GM12878 (cell line): ENCODE data around the gene PIK3R5. TPM values are rescaled to one million over a fixed set of nuclear protein-coding genes. Genes with fewer than 3 reads are reported as not detected.

ENCODE experiments used
- BHLHE40 ChIP-seq, 2 experiments: fragments of 450-650 bp in 1 of 2; IDR thresholded peaks; 2 replicates each; pipeline ENCODE4 v1.6.1; 2011 to 2017; ENCODE audit warnings: low read depth in 2 of 2, borderline replicate concordance in 1 of 2, improper control_type of control experiment in 1 of 2, low read length in 1 of 2, mild to moderate bottlenecking in 1 of 2
- BRCA1 ChIP-seq: IDR thresholded peaks from 2 replicates; pipeline ENCODE4 v1.6.1; 2011; ENCODE audit warnings: low read depth, low read length, improper control_type of control experiment
- EED ChIP-seq: sonication (generic); IDR thresholded peaks from 2 replicates; pipeline ENCODE4 v1.6.1; 2016; ENCODE audit warnings: antibody characterized with exemption, low read depth
- IKZF1 ChIP-seq: fragments of 450-650 bp; conservative IDR thresholded peaks from 2 replicates; pipeline ENCODE4 v1.6.1; 2017; ENCODE audit warnings: antibody characterized with exemption, mild to moderate bottlenecking
- IKZF2 ChIP-seq, 2 experiments: fragments of 450-650 bp; IDR thresholded peaks; 2 replicates each; pipeline ENCODE4 v1.6.1; 2017; ENCODE audit warnings: mild to moderate bottlenecking in 2 of 2, moderate library complexity in 2 of 2
- KDM1A ChIP-seq: fragments of 200-600 bp; sonication (generic); IDR thresholded peaks from 2 replicates; pipeline ENCODE4 v1.6.1; 2016; ENCODE audit warnings: borderline replicate concordance
- LARP7 ChIP-seq: fragments of 450-650 bp; IDR thresholded peaks from 2 replicates; pipeline ENCODE4 v1.6.1; 2017; ENCODE audit warnings: mild to moderate bottlenecking
- MYB ChIP-seq: fragments of 150-350 bp; IDR thresholded peaks from 2 replicates; pipeline ENCODE4 v1.6.1; 2014; ENCODE audit warnings: mild to moderate bottlenecking, low read depth, low read length, borderline replicate concordance
- NBN ChIP-seq: fragments of 450-650 bp; IDR thresholded peaks from 2 replicates; pipeline ENCODE4 v1.6.1; 2016
- NR2F1 ChIP-seq: fragments of 450-650 bp; conservative IDR thresholded peaks from 2 replicates; pipeline ENCODE4 v1.6.1; 2017; ENCODE audit warnings: mild to moderate bottlenecking
- NRF1 ChIP-seq: conservative IDR thresholded peaks from 2 replicates; pipeline ENCODE4 v1.6.1; 2011; ENCODE audit warnings: mild to moderate bottlenecking, low read depth, low read length, improper control_type of control experiment
- PAX5 ChIP-seq: IDR thresholded peaks from 2 replicates; pipeline ENCODE4 v1.6.1; 2011; ENCODE audit warnings: low read depth, low read length, borderline replicate concordance
- POLR2AphosphoS2 ChIP-seq: IDR thresholded peaks from 2 replicates; pipeline ENCODE4 v1.6.1; 2011; ENCODE audit warnings: low read depth, mild to moderate bottlenecking, low read length, improper control_type of control experiment, moderate library complexity
- POLR2AphosphoS5 ChIP-seq: IDR thresholded peaks from 2 replicates; pipeline ENCODE4 v1.6.1; 2011; ENCODE audit warnings: mild to moderate bottlenecking, low read length, inconsistent platforms
- RCOR1 ChIP-seq: conservative IDR thresholded peaks from 2 replicates; pipeline ENCODE4 v1.6.1; 2012; ENCODE audit warnings: low read depth, low read length, improper control_type of control experiment
- RELB ChIP-seq: fragments of 450-650 bp; IDR thresholded peaks from 2 replicates; pipeline ENCODE4 v1.6.1; 2017; ENCODE audit warnings: low read depth, mild to moderate bottlenecking, moderate library complexity
- RFX5 ChIP-seq: IDR thresholded peaks from 2 replicates; pipeline ENCODE4 v1.6.1; 2011; ENCODE audit warnings: low read depth, low read length, improper control_type of control experiment
- RUNX3 ChIP-seq: IDR thresholded peaks from 2 replicates; pipeline ENCODE4 v1.6.1; 2012; ENCODE audit warnings: low read length, inconsistent platforms
- SIN3A ChIP-seq: IDR thresholded peaks from 2 replicates; pipeline ENCODE4 v1.6.1; 2012; ENCODE audit warnings: low read depth, low read length, improper control_type of control experiment
- SPI1 ChIP-seq: IDR thresholded peaks from 2 replicates; pipeline ENCODE4 v1.6.1; 2011; ENCODE audit warnings: low read depth, mild to moderate bottlenecking, low read length, moderate library complexity, borderline replicate concordance; ENCODE audit not compliant: insufficient read depth
- TBL1XR1 ChIP-seq: IDR thresholded peaks from 2 replicates; pipeline ENCODE4 v1.6.1; 2012; ENCODE audit warnings: low read depth, low read length, improper control_type of control experiment
- YY1 ChIP-seq: IDR thresholded peaks from 2 replicates; pipeline ENCODE4 v1.6.1; 2011; ENCODE audit warnings: low read depth, mild to moderate bottlenecking, low read length
- ZBED1 ChIP-seq: IDR thresholded peaks from 2 replicates; pipeline ENCODE4 v1.6.1; 2016; ENCODE audit warnings: borderline replicate concordance
- polyA plus RNA-seq, 11 experiments: library from polyadenylated mRNA; depleted of rRNA in 4 of 11; unstranded in 6 of 11; stranded (reverse) in 5 of 11; fragments of >200 nt; fragmentation: Nextera tagmentation in 4 of 11; fragmentation: Illumina TruSeq in 1 of 11; extraction: Ambion mirVana in 4 of 11; extraction: Trizol in 1 of 11; gene quantifications; 1 replicate in 1 of 11; 2 replicates in 10 of 11; pipeline versions ENCODE4 v1.2.1 to v1.2.3, GENCODE V29; 2011 to 2016; ENCODE audit warnings: inconsistent platforms in 2 of 11, missing spikeins in 2 of 11, low read depth in 1 of 11
- total RNA-seq, 4 experiments: library from RNA; depleted of rRNA in 3 of 4; stranded (reverse); fragments of >200 nt in 3 of 4; fragmentation: Illumina TruSeq in 1 of 4; extraction: Trizol in 1 of 4; gene quantifications; 2 replicates each; pipeline versions ENCODE4 v1.2.1 to v1.2.3, GENCODE V29; 2013 to 2021
- TF ChIP-seq, protein P1 (sequence below): IDR thresholded peaks from 2 replicates; pipeline ENCODE4 v1.6.1; 2012; ENCODE audit warnings: mild to moderate bottlenecking, low read depth, low read length
- TF ChIP-seq, protein P2 (sequence below): IDR thresholded peaks from 2 replicates; pipeline ENCODE4 v1.6.1; 2012; ENCODE audit warnings: low read depth, low read length, improper control_type of control experiment

The PIK3R5 gene
- total and polyA plus RNA-seq, 10 of the 15 experiments (the other 5 are each of a cell fraction or from before 2014, with no cell fraction given), result 9.5 to 50.8 (median 35.5) TPM

GRCh38 chr17:8964801-8965393, 610 bp downstream of the PIK3R5 start (continued):
- TF ChIP-seq NRF1 (peak; percentile 26; the same call in 1 of the 2 replicates), YY1 (0 out of 2 replicates have a peak, but pooled peaks have one; percentile 27), RELB (0 out of 2 replicates have a peak, but pooled peaks have one; percentile 43), SIN3A (0 out of 2 replicates have a peak, but pooled peaks have one; percentile 73), POLR2AphosphoS2 (peak; percentile 26; the same call in 1 of the 2 replicates), IKZF2 (IDR thresholded peaks at IDR 0.05) (peak; percentile 59 to 70), NR2F1 (no peak), RCOR1 (no peak), RFX5 (no peak), BHLHE40 (IDR thresholded peaks at IDR 0.05; ENCODE audit: borderline replicate concordance in 1 of 2, low read depth in 2 of 2, low read length in 1 of 2) (peak; percentile 89), EED (no peak), PAX5 (0 out of 2 replicates have a peak, but pooled peaks have one; percentile 3), POLR2AphosphoS5 (peak; percentile 70; the same call in 1 of the 2 replicates), SPI1 (no peak), BRCA1 (no peak), MYB (no peak), NBN (peak; percentile 71; the same call in 1 of the 2 replicates), ZBED1 (no peak), TBL1XR1 (no peak), LARP7 (peak; percentile 62), KDM1A (no peak), IKZF1 (peak; percentile 66; the same call in 1 of the 2 replicates), RUNX3 (peak; percentile 35)
- TF ChIP-seq, protein P1, sequence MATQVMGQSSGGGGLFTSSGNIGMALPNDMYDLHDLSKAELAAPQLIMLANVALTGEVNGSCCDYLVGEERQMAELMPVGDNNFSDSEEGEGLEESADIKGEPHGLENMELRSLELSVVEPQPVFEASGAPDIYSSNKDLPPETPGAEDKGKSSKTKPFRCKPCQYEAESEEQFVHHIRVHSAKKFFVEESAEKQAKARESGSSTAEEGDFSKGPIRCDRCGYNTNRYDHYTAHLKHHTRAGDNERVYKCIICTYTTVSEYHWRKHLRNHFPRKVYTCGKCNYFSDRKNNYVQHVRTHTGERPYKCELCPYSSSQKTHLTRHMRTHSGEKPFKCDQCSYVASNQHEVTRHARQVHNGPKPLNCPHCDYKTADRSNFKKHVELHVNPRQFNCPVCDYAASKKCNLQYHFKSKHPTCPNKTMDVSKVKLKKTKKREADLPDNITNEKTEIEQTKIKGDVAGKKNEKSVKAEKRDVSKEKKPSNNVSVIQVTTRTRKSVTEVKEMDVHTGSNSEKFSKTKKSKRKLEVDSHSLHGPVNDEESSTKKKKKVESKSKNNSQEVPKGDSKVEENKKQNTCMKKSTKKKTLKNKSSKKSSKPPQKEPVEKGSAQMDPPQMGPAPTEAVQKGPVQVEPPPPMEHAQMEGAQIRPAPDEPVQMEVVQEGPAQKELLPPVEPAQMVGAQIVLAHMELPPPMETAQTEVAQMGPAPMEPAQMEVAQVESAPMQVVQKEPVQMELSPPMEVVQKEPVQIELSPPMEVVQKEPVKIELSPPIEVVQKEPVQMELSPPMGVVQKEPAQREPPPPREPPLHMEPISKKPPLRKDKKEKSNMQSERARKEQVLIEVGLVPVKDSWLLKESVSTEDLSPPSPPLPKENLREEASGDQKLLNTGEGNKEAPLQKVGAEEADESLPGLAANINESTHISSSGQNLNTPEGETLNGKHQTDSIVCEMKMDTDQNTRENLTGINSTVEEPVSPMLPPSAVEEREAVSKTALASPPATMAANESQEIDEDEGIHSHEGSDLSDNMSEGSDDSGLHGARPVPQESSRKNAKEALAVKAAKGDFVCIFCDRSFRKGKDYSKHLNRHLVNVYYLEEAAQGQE, result no peak
- TF ChIP-seq, protein P2, sequence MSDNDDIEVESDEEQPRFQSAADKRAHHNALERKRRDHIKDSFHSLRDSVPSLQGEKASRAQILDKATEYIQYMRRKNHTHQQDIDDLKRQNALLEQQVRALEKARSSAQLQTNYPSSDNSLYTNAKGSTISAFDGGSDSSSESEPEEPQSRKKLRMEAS, result peak; percentile 71
